SH-SY5Y (cell line): ENCODE results near the gene CR1.

Source experiments
- GATA2 ChIP-seq: IDR thresholded peaks from 2 replicates; pipeline ENCODE4 v1.6.1; 2011; ENCODE audit warnings: mild to moderate bottlenecking, low read depth, low read length
- GATA3 ChIP-seq: IDR thresholded peaks from 2 replicates; pipeline ENCODE4 v1.6.1; 2011; ENCODE audit warnings: low read depth, mild to moderate bottlenecking, low read length, moderate library complexity

DNA sequence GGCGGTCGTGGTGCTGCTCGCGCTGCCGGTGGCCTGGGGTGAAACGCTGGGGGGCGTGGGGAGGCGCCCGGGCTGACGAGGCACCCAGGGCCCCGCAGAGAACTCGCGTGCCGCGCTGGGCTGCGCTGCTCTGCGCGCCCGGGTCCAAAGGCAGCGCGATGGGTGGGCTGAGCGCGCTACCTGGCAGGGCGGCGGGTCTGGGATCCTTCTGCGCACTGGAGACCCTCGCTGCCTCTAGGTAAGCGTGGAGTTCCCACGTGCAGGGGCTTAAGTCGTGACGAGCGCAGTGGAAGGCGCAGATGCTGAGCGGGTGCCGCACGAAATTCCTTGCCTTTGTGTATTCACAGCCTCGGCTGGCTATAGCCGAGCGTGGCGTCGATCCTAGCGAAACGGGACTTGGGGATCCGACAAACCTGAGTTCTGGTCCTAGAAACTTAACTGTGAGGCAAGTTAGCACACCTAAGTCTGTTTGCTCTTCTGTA is 173.6 kb downstream of the CR1 start:
- TF ChIP-seq GATA2 (no peak), GATA3 (no peak)
